AG04449 (cell line): Measurements from ENCODE around the gene HEMK1.

Experiments
- CTCF ChIA-PET: fragments of 350-600 bp; formaldehyde crosslinking; extraction: SDS; loops from one replicate; lab custom pipeline; 2021; ENCODE audit warnings: antibody characterized with exemption; lab: Yijun Ruan, JAX
- POLR2A ChIA-PET: fragments of 400-600, 350-600 bp; formaldehyde crosslinking; extraction: SDS; loops from one replicate; lab custom pipeline; 2020; ENCODE audit warnings: antibody characterized with exemption, inconsistent platforms; lab: Yijun Ruan, JAX
- DNase-seq: peaks from one replicate; pipeline ENCODE4 v3.0.0-alpha.2; 2010; ENCODE audit warnings: low read depth, low spot score
- H3K4me3 ChIP-seq: 2 replicates; pipeline ENCODE4 v1.5.1; 2011; ENCODE audit warnings: low read depth, mild to moderate bottlenecking, control low read depth, low read length
- CTCF ChIP-seq: IDR thresholded peaks from one replicate; pipeline ENCODE4 v1.5.1; 2011; ENCODE audit warnings: mild to moderate bottlenecking, moderate library complexity, low read length, control low read depth, inconsistent platforms; ENCODE audit not compliant: insufficient read depth; ENCODE audit errors: missing control alignments

Gene HEMK1

GRCh38 chr3:50607271-50608091 is 38.2 kb downstream of the HEMK1 start:
- CTCF ChIA-PET, result interaction anchor here (1.5 to 14.8 kb wide), 2 partner anchors 9 to 36 kb away, joined by 5 to 819 read pairs; partner anchors contain the start of genes C3orf18, HEMK1 and MAPKAPK3
- DNase-seq, result no peak
- TF ChIP-seq CTCF, result no peak
- POLR2A ChIA-PET, result no interaction called here
- H3K4me3 ChIP-seq, result no peak overlapping the region

DNA sequence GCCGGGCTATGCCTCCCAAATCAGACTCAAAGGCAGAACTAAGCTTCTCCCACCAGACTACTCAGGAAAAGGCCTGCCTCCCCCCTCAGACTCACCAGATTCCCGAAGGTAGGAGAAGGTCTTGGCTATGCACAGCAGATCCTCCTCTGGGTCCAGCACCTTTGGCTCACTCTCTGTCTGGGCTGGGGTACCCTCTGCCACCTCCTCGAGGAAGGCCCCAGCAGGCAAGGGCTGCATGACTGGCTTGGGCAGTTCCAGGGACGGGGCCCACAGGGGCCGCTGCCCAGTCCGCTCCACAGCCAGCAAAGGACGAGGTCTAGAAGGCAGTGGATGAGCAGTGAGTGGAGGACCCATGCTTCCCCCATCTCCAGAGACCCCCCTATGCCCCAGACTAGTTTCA is 39.0 kb downstream of the HEMK1 start:
- no peak overlapping the region for H3K4me3 ChIP-seq
- POLR2A ChIA-PET, result no interaction called here
- no peak for TF ChIP-seq CTCF
- CTCF ChIA-PET, result interaction anchor here (1.3 to 14.8 kb wide), 3 partner anchors 8 to 260 kb away, joined by 3 to 819 read pairs (median 5); partner anchors contain the start of genes C3orf18, HEMK1 and MAPKAPK3
- DNase-seq, result no peak

DNA sequence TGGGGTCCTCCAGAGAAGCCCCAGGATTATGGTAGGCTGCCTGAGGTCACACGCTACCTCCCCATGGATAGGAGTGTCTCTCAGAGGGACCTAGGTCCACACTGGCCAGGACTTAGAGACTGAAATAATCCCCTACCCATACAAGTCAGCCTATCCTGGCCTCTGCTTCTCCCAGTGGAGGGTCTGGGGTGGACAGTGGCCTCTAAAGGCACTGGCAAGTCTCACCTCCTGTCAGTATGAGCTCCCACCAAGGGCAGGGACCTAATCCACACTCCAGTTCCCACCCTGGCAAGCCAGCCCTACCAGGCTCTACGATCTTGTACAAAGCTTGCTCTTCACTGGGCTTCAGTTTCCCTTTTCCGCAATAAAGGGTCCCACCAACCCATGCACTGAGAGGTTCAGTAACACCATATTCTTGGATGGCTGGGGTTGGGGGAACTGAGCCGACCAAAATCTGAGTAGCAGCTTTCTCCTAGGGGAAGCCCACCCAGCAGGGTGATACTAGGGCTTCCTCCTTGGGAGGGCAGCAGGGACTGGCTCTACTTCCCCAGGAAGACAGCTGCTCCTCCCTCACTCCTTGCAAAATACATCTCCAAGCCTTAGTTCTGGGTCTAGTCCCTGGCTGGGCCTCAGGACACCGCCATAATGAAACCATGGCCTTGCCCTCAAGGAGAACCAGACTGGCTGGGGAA is 39.9 kb downstream of the HEMK1 start:
- no peak for DNase-seq
- CTCF ChIA-PET, result interaction anchor here (0.6 to 14.8 kb wide), 9 partner anchors 8 to 785 kb away, joined by 3 to 819 read pairs (median 3); partner anchors contain the start of genes C3orf18 and HEMK1
- no peak overlapping the region for H3K4me3 ChIP-seq
- no peak for TF ChIP-seq CTCF
- POLR2A ChIA-PET, result interaction anchor here (0.6 to 2.8 kb wide), 2 partner anchors 39 to 40 kb away, joined by 3 to 19 read pairs; partner anchors contain the start of gene HEMK1

- no peak for TF ChIP-seq CTCF
- no peak for DNase-seq
- POLR2A ChIA-PET, result interaction anchor here (2.8 kb wide), 1 partner anchor 40 kb away, joined by 19 read pairs; the partner anchor contains the start of gene HEMK1
- CTCF ChIA-PET, result interaction anchor here (0.6 to 14.8 kb wide), 11 partner anchors 8 to 784 kb away, joined by 3 to 819 read pairs (median 4); partner anchors contain the start of genes C3orf18 and HEMK1
- no peak overlapping the region for H3K4me3 ChIP-seq
These were observed 40.4 kb downstream of the HEMK1 start for GRCh38 chr3:50609763-50610085.

GRCh38 chr3:50610181-50610971 is 41.1 kb downstream of the HEMK1 start:
- ChIA-PET CTCF (interaction anchor here (1.2 to 14.8 kb wide), 9 partner anchors 9 to 174 kb away, joined by 3 to 819 read pairs (median 4); partner anchors contain the start of genes C3orf18 and HEMK1), POLR2A (interaction anchor here (2.8 kb wide), 1 partner anchor 40 kb away, joined by 19 read pairs; the partner anchor contains the start of gene HEMK1)
- no peak for DNase-seq
- peak overlapping the region; percentile 70 for H3K4me3 ChIP-seq
- TF ChIP-seq CTCF, result no peak
